Glomerular visceral epithelial cell (primary cell): Measurements from ENCODE around the gene CYTH2.
"Not testable (repeated sequence)": the region's sequence is repeated elsewhere in the genome, so short reads cannot be mapped to it uniquely, and the experiment has no call there.

ENCODE experiments used
- DNase-seq: peaks from one replicate; pipeline ENCODE4 v3.0.0-alpha.2; 2016; ENCODE audit errors: extremely low spot score

The CYTH2 gene

DNA sequence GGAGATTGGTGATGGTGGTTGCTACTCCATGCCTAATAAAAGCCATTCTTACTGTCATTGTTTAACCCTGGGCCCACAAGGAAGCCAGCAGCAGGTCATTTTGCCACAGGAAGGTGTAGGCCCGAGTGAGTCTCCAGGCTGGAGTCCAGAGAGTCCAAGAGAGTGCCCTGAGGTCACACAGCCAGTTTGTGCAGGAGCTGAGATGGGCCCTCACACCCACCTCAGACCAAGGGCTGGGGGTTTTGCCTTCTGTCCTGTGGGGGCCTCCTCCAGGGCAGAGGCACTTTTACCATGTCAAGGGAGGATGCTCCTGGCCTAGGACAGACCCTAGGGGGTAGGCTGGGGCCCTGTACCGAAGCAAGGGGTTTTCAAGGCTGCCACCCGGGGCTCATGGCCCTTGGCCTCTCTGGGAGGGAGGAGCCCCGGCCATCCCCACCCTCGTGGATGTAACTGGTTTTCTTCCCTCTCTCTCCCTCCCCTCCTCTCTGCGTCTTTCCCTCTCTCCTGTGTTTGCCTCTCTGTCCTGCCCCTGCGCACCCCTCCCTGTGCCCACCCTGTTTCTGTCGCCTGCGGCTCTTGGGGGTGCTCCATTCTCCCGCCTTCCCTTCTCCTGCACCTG is 8.0 kb downstream of the CYTH2 start:
- no peak for DNase-seq

DNA sequence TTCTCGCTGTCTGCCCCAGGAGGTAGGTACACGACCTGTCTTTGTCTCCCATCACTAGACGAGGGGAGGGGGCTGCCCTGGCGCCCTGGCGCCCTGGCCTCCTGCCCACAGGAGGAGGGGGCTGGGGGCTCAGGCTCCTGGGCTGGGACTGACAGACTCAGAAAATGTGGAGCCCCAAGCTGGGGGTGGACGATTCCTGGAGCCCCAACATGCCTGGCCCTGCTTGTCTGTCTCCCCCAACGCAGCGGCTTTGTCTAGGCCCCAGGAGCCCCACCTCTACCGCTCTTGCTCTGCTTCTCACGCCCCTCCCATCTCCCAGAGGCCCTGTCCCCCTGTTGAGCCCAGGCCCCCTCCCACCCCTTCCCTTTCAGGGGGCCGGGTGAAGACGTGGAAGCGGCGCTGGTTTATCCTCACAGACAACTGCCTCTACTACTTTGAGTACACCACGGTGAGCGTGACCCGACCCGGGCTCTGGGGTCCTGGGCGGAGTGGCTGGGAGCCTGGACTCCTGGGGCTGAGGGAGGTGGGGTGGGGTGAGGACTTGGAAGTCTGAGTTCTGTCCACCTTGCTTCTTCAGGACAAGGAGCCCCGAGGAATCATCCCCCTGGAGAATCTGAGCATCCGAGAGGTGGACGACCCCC is 8.6 kb downstream of the CYTH2 start:
- no peak for DNase-seq

DNA sequence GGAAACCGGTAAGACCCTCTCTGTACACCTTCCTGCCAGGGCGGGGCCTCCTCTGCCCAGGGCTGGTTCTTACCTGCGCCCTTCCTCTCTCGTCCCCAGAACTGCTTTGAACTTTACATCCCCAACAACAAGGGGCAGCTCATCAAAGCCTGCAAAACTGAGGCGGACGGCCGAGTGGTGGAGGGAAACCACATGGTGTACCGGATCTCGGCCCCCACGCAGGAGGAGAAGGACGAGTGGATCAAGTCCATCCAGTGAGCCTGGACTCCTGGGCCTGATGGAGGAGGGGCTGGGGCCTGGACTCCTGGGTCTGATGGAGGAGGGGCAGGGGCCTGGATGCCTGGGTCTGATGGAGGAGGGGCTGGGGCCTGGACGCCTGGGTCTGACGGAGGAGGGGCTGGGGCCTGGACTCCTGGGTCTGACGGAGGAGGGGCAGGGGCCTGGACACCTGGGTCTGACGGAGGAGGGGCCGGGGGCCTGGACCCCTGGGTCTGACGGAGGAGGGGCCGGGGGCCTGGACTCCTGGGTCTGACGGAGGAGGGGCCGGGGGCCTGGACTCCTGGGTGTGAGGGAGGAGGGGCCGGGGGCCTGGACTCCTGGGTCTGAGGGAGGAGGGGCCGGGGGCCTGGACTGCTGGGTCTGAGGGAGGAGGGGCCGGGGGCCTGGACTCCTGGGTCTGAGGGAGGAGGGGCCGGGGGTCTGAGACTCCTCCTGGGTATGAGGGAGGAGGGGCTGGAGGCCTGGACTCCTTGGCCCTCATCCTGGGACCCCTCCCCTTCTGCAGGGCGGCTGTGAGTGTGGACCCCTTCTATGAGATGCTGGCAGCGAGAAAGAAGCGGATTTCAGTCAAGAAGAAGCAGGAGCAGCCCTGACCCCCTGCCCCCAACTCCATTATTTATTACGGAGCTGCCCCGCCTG is 9.4 kb downstream of the CYTH2 start:
- DNase-seq: no peak

- no peak for DNase-seq
Measured at GRCh38 chr19:48479686-48480085, 10.5 kb downstream of the CYTH2 start.

- no peak for DNase-seq
Measured at GRCh38 chr19:48480183-48480557, 11.0 kb downstream of the CYTH2 start.

DNA sequence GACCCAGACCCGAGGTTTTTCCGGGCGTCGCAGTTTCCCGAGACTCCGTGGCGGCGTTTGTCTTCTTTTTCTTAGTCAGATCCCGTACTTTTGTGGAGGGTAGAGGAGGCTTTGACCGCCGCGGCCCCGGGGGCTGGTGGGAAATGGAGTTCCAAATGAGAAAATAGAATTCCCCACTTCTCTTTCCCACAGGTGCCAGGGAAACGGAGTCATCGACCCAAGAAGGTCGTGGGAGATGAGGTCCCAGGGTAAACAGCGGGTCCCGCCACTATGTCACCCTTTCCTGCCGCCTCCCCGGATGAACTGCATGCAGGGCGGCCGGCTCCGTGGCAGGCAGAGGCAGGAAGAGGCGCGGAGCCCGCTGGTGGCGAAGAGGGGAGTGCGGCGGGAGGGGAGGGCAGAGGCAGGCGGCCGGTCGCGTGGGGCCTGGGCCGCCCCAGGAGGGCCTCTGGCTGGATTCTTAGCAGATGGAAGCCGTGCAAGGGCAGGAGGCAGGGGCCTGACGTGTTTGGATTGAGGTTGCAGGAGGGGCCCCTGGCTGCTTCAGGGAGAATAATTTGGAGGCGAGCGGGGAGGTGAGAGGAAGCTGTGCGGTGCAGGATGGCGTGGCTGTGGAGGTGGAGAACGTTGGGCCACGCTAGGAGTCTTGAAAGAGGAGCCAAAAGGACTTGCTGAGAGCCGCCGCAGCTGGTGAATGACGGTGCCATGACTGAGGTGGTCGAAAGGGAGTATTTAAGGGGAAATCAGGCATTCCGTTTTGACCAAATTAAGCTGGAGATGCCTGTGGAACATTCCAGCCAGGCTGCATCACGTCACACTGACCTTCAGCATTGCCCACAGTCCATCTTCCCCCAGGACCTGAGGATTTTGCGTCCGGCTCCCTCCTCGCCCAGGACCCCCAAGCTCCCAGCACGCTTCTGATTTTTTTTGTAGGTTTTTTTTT is 11.7 kb downstream of the CYTH2 start:
- DNase-seq: no peak

DNA sequence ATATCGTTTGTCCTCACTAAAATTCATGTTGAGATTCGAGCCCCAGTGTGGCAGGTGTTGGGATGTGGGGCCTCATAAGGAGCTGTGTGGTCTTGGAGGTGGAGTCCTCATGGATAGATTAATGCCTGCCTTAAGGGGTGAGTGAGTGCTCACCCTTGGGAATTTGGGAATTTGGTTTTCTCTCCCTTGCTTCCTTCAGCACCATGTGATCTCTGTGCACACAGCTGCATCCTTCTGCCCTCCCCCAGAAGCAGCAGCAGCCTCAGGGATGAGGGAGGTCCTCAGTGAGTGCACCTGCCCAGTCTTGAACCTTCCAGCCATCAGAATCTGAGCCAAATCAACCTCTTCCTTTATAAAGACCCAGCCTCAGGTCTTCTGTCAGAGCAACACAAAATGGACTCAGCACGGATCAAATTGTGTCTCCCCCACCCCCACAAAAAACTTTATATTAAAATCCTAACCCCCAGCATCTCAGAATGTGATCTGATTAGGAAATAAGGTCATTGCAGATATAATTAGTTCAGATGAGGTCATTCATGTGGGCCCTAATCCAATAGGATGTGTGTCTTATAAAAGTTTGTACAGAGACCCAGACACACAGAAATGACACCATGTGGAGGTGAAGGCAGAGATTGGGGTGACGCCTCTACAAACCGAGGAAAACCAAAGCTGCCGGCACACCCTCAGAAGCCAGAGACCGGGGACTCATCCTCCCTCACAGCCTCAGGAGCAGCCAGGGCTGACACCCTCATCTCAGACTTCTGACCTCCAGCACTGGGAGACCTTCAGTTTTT is 12.9 kb downstream of the CYTH2 start:
- DNase-seq: no peak

DNA sequence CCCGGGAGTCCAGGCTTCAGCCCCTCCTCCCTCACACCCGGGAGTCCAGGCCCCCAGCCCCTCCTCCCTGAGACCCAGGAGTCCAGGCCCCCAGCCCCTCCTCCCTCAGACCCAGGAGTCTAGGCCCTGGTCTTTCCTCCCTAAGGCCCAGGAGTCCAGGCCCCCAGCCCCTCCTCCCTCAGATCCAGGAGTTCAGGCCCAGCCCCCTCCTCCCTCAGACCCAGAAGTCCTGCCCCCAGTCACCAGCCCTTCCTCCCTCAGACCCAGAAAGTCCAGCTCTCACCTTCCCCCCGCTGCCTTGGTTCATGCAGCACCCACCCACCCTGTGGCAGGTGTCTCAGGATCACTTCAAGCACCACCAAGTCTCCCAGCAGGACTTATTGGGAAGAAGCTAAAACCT is 14.1 kb downstream of the CYTH2 start:
- DNase-seq: no peak

GRCh38 chr19:48484247-48484893 is 15.2 kb downstream of the CYTH2 start:
- DNase-seq: no peak

- no peak for DNase-seq
Measured at GRCh38 chr19:48484931-48485612, 15.9 kb downstream of the CYTH2 start.

DNA sequence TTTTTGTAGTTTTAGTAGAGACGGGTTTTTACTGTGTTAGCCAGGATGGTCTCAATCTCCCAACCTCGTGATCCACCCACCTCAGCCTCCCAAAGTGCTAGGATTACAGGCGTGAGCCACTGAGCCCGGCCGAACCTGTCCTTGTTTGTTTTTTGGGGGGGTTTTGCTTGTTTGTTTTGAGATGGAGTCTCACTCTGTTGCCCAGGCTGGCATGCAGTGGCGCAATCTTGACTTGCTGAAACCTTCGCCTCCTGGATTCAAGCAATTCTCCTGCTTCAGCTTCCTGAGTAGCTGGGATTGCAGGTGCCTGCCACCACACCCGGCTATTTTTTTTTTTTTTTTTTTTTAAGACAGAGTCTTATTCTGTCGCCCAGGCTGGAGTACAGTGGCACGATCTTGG is 17.5 kb downstream of the CYTH2 start:
- not testable (repeated sequence) for DNase-seq

DNA sequence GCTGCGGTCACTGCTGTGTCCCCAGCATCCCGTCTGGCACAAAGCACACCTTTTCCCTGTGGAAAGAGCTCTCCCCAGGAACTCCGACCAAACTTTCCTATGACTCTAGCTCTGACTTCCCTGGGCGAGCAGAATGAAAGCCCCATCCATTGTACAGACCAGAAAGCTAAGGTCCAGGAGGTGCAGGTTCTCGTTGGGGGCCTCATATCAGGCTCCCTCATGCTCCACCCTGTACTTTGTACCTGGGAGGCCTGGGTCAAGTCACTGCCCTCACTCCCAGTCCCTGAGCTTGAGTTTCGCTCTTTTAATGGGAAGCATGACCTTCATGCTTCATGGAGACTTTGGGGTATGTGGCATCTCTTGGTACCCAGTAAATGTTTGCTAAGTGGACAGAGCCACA is 18.4 kb downstream of the CYTH2 start:
- no peak for DNase-seq

DNA sequence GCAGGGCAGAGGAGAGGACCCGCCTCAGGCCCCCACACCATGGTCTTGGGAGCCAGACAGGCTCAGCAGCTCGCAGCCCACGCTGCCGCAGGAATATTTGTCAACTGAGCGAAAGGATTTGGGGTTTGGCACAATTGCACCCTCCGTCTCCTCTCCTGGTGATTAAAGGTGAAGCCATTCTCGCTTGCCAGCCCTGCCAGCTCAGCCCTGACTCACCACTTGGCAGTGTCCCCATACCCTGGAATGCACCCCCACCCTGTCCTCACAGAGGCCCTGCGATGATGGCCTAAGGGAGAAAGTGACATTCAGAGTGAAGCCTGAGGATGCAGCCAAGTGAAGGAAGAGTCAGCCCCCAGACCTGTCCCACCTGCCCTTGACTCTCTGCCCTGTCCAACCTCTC is 18.8 kb downstream of the CYTH2 start:
- peak; percentile 90 for DNase-seq

DNA sequence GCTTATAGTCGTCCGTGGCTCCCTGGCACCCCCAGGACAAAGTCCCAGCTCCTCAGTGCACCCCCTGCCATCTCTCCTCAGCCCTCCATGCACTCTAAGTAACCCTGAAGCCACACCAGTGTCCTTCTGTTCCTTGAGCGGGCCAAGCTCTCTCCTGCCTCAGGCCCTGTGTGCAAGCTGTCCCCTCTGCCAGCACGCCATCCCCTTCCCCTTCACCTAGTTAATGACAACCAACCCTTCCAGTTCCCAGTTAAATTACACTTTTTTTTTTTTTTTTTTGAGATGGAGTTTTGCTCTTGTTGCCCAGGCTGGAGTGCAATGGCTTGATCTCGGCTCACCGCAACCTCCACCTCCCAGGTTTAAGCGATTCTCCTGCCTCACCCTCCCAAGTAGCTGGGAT is 19.3 kb downstream of the CYTH2 start:
- not testable (repeated sequence) for DNase-seq

DNA sequence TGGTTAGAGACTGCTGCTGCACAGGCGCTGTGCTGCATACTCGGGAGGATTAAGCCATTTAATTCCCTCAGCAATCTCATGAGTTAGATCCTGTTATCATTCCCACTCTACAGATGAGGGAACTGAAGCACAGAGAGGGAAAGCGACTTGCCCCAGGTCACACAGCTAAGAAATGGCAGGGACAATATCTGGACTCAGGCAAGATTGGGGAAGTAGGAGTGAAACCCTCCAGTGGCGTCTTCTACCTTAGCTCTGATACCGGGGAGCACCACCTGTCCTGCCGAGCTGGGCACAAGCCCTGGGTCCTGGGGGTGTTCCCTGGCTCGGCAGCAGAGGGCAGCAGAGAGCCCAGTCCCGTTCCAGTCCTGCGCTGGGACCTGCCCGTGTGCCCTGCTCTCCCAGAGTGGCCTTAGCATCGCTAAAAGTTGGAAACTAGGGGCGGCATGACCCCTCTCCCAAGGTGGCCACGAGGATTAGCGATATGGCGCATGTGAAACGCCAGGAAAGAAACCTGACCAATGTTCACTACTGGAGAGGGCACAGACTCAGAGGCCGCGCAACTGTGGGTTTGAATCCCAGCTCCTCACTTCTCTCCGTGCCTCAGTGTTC is 20.5 kb downstream of the CYTH2 start:
- DNase-seq: peak; percentile 73

GRCh38 chr19:48490981-48491792 is 22.0 kb downstream of the CYTH2 start:
- peak; percentile 57 for DNase-seq

GRCh38 chr19:48491793-48492123 is 22.6 kb downstream of the CYTH2 start:
- DNase-seq: no peak

DNA sequence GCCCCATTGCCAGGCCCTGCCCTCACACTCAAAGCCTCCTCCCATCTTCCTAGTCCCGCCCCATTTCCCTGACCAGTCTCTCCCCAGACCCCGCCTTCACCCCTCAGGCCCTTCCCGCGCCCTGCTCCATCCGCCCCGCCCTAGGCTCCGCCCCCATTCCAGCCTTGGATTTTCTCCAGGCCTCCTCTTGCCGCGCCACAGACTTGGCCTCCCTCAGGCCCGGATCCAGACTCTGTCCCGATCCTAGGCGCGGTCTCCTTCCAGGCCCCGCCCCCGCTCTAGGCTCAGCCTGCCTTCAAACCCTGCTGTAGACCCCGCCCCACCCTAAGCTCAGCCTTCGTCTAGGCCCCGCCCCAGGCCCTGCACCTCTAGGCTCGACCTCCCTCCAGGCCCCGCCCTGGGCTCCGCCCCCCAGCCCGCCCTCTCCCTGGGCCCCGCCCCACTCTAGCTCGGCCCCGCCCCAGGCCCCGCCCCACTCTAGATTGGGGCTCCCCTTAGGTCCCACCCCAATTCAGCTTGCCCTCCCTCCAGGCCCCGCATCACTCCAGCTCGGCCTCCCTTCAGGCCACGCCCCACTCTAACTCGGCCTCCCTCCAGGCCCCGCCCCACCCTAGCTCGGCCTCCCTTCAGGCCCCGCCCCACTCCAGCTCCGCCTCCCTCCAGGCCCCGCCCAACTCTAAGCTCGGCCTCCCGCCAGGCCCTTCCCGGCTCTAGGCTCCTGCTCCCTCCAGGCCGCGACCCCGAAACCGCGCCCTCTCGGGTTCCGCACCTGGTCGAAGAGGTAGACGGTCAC is 24.0 kb downstream of the CYTH2 start:
- DNase-seq: peak; percentile 89
